K562 (cell line): ENCODE data around the gene COL23A1. TPM values are rescaled to one million over a fixed set of nuclear protein-coding genes. Genes with fewer than 3 reads are reported as not detected.

Experiments used
- ATF3 ChIP-seq, 2 experiments: fragments of 450-650 bp in 1 of 2; sonication (generic) in 1 of 2; formaldehyde crosslinking in 1 of 2; IDR thresholded peaks in 1 of 2; conservative IDR thresholded peaks in 1 of 2; 2 replicates each; pipeline versions ENCODE4 v1.6.1 to v1.8.1; 2016 to 2023; ENCODE audit warnings: mild to moderate bottlenecking in 2 of 2, moderate library complexity in 2 of 2, inconsistent platforms in 1 of 2, missing genetic modification reagents in 1 of 2
- CBX3 ChIP-seq, 2 experiments: IDR thresholded peaks; 1 replicate in 1 of 2; 2 replicates in 1 of 2; pipeline ENCODE4 v1.6.1; 2012; ENCODE audit warnings: inconsistent platforms in 2 of 2, low read length in 2 of 2, borderline replicate concordance in 1 of 2, control low read depth in 1 of 2
- ESRRA ChIP-seq: fragments of 450-650 bp; IDR thresholded peaks from 2 replicates; pipeline ENCODE4 v1.6.1; 2014; ENCODE audit warnings: low read depth, mild to moderate bottlenecking, moderate library complexity, borderline replicate concordance
- KAT2B ChIP-seq: IDR thresholded peaks from one replicate; pipeline ENCODE4 v1.6.1; 2012; ENCODE audit warnings: low read depth, mild to moderate bottlenecking, control low read depth, inconsistent platforms, low read length, moderate library complexity
- MXD1 ChIP-seq: fragments of 250-450 bp; sonication (Bioruptor Pico); IDR thresholded peaks from 2 replicates; pipeline ENCODE4 v1.8.0; 2021; ENCODE audit warnings: borderline replicate concordance, mild to moderate bottlenecking, moderate library complexity; ENCODE audit not compliant: poor library complexity, severe bottlenecking
- REST ChIP-seq, 2 experiments: fragments of 450-650 bp; formaldehyde crosslinking in 1 of 2; IDR thresholded peaks; 2 replicates each; pipeline versions ENCODE4 v1.4.0 to v1.6.1; 2014 to 2020; ENCODE audit warnings: mild to moderate bottlenecking in 2 of 2, borderline replicate concordance in 1 of 2, low read depth in 1 of 2
- SIN3A ChIP-seq, 2 experiments: fragments of 150-350 bp in 1 of 2; IDR thresholded peaks; 2 replicates each; pipeline ENCODE4 v1.6.1; 2011 to 2016; ENCODE audit warnings: borderline replicate concordance in 2 of 2, low read depth in 2 of 2, low read length in 2 of 2, mild to moderate bottlenecking in 2 of 2, moderate library complexity in 2 of 2; ENCODE audit not compliant: control insufficient read depth in 1 of 2
- SREBF2 ChIP-seq: sonication (generic); formaldehyde crosslinking; IDR thresholded peaks from 2 replicates; pipeline ENCODE4 v1.4.0; 2020; ENCODE audit warnings: mild to moderate bottlenecking, missing genetic modification reagents
- TFAM ChIP-seq: fragments of 250-450 bp; sonication (Bioruptor Pico); conservative IDR thresholded peaks from 2 replicates; pipeline ENCODE4 v1.5.0; 2021; ENCODE audit warnings: mild to moderate bottlenecking, moderate library complexity
- TFAP4 ChIP-seq: sonication (generic); formaldehyde crosslinking; IDR thresholded peaks from 2 replicates; pipeline ENCODE4 v1.8.0; 2022; ENCODE audit warnings: missing genetic modification reagents, mild to moderate bottlenecking, moderate library complexity, borderline replicate concordance
- ZNF134 ChIP-seq: fragments of 250-450 bp; sonication (Bioruptor Pico); conservative IDR thresholded peaks from 2 replicates; pipeline ENCODE4 v1.4.0; 2020
- ZNF584 ChIP-seq: fragments of 200-800 bp; sonication (Bioruptor generic); IDR thresholded peaks from 2 replicates; pipeline ENCODE4 v1.6.1; 2016; ENCODE audit warnings: low read depth, mild to moderate bottlenecking, missing genetic modification characterization, missing compliant biosample characterization
- polyA plus RNA-seq, 8 experiments: library from polyadenylated mRNA; depleted of rRNA in 4 of 8; stranded (reverse) in 5 of 8; unstranded in 3 of 8; fragments of >200 nt; fragmentation: Nextera tagmentation in 2 of 8; fragmentation: Illumina TruSeq in 1 of 8; extraction: Ambion mirVana in 2 of 8; extraction: Trizol in 1 of 8; gene quantifications; 2 replicates each; pipeline versions ENCODE4 v1.2.1 to v1.2.3, GENCODE V29; 2011 to 2014; ENCODE audit warnings: inconsistent platforms in 1 of 8, missing spikeins in 1 of 8
- total RNA-seq, 7 experiments: library from RNA; depleted of rRNA in 6 of 7; stranded (reverse); fragments of >200 nt in 6 of 7; fragmentation: Illumina TruSeq in 2 of 7; extraction: Trizol in 2 of 7; gene quantifications; 2 replicates each; pipeline versions ENCODE4 v1.2.1 to v1.2.3, GENCODE V29; 2011 to 2021; ENCODE audit warnings: low replicate concordance in 1 of 7

Gene COL23A1
- total and polyA plus RNA-seq, 9 of the 15 experiments (the other 6 are each of a cell fraction or from before 2014, with no cell fraction given), result 0.09 TPM; not detected in 8

GRCh38 chr5:178449163-178450070 lies 140.8 kb downstream of the COL23A1 start (continued):
- TF ChIP-seq ZNF584 (0 out of 2 replicates have a peak, but pooled peaks have one; percentile 51), ESRRA (peak; percentile 80; the same call in 1 of the 2 replicates), TFAM (CRISPR knock-in tag) (no peak), KAT2B (no peak), REST (IDR thresholded peaks at IDR 0.05; ENCODE audit: borderline replicate concordance) (peak; percentile 39; the same call in 1 of the 2 replicates), REST (CRISPR knock-in tag; IDR thresholded peaks at IDR 0.05; ENCODE audit: low read depth) (no peak), ATF3 (IDR thresholded peaks at IDR 0.05) (peak; percentile 49; the same call in 1 of the 2 replicates), ATF3 (CRISPR knock-in tag; conservative IDR thresholded peaks at IDR 0.05) (no peak), MXD1 (CRISPR knock-in tag) (no peak), ZNF134 (no peak), CBX3 (IDR thresholded peaks at IDR 0.05; ENCODE audit: borderline replicate concordance in 1 of 2, low read length in 2 of 2) (peak in 1 of 2 experiments; percentile 76; a peak in 1 of 3 replicates), SREBF2 (CRISPR knock-in tag) (no peak), SIN3A (IDR thresholded peaks at IDR 0.05; ENCODE audit: borderline replicate concordance in 2 of 2, control insufficient read depth in 1 of 2, low read depth in 2 of 2, low read length in 2 of 2) (no peak), TFAP4 (CRISPR knock-in tag) (peak; percentile 81; the same call in 1 of the 2 replicates)
